ENCODE results near the gene CD300LD. TPM values are rescaled to one million over a fixed set of nuclear protein-coding genes. Genes with fewer than 3 reads are reported as not detected.
"Not testable (repeated sequence)": the region's sequence is repeated elsewhere in the genome, so short reads cannot be mapped to it uniquely, and the experiment has no call there.

CD300LD gene
- not detected for polyA plus RNA-seq (2013, experiment 1 of 2; ENCODE audit: insufficient read length)
- polyA plus RNA-seq (2013, experiment 2 of 2; ENCODE audit: insufficient read length): not detected

- no peak for DNase-seq
These were observed at the start of gene CD300LD for GRCh38 chr17:74592087-74592990. Gene CD300LD (minus strand): TSS chr17:74592283. CDS start chr17:74592202, 81 bp downstream.

- no peak for DNase-seq
These were observed 49.3 kb upstream of the CD300LD start for GRCh38 chr17:74641224-74641957.

- DNase-seq: no peak
These were observed 47.6 kb upstream of the CD300LD start for GRCh38 chr17:74639704-74640151.

GRCh38 chr17:74637926-74638325, 45.8 kb upstream of the CD300LD start:
- DNase-seq: no peak

GRCh38 chr17:74637265-74637664, 45.2 kb upstream of the CD300LD start:
- no peak for DNase-seq

- not testable (repeated sequence) for DNase-seq
These were observed 44.5 kb upstream of the CD300LD start for GRCh38 chr17:74636541-74637085.

GRCh38 chr17:74635418-74635817, 43.3 kb upstream of the CD300LD start:
- DNase-seq: no peak

GRCh38 chr17:74633326-74633725, 41.2 kb upstream of the CD300LD start:
- DNase-seq: no peak

GRCh38 chr17:74632617-74633016, 40.5 kb upstream of the CD300LD start:
- no peak for DNase-seq

- peak; percentile 9 for DNase-seq
These were observed 39.7 kb upstream of the CD300LD start for GRCh38 chr17:74631468-74632450.

- not testable (repeated sequence) for DNase-seq
These were observed 38.2 kb upstream of the CD300LD start for GRCh38 chr17:74630251-74630650.

GRCh38 chr17:74625661-74626060, 33.6 kb upstream of the CD300LD start:
- DNase-seq: no peak

GRCh38 chr17:74624131-74624530, 32.0 kb upstream of the CD300LD start:
- DNase-seq: no peak

GRCh38 chr17:74623693-74624093, 31.6 kb upstream of the CD300LD start, which contains the start of gene CD300E:
Gene CD300E (minus strand): TSS chr17:74623738. CDS start chr17:74623621, 117 bp downstream.
- DNase-seq: no peak

- no peak for DNase-seq
These were observed 27.1 kb upstream of the CD300LD start for GRCh38 chr17:74619077-74619673.

- no peak for DNase-seq
These were observed 26.4 kb upstream of the CD300LD start for GRCh38 chr17:74618451-74618850.

GRCh38 chr17:74616696-74617095, 24.6 kb upstream of the CD300LD start:
- no peak for DNase-seq

GRCh38 chr17:74612046-74612445, 20.0 kb upstream of the CD300LD start:
- DNase-seq: no peak

GRCh38 chr17:74610108-74610507, 18.0 kb upstream of the CD300LD start:
- no peak for DNase-seq

- no peak for DNase-seq
These were observed 16.4 kb upstream of the CD300LD start for GRCh38 chr17:74608511-74608910.

GRCh38 chr17:74607221-74607620, 15.1 kb upstream of the CD300LD start:
- DNase-seq: no peak
